ENCODE measurements around the gene DHX57.

GRCh38 chr2:38776531-38776930, 99.2 kb downstream of the DHX57 start:
- TF ChIP-seq POLR2AphosphoS5 (IDR thresholded peaks at IDR 0.05; ENCODE audit: low read depth, low read length), result no peak
- no peak for TF ChIP-seq REST (IDR thresholded peaks at IDR 0.05; ENCODE audit: insufficient read depth in 1 of 2, low read depth in 2 of 2, low read length in 2 of 2)
- TF ChIP-seq TAF1 (IDR thresholded peaks at IDR 0.05; ENCODE audit: borderline replicate concordance, insufficient read depth, low read length), result no peak
- TF ChIP-seq SIN3A (IDR thresholded peaks at IDR 0.05; ENCODE audit: borderline replicate concordance, insufficient read depth, low read length), result no peak
- no peak for TF ChIP-seq FOXP2 (optimal IDR thresholded peaks at IDR 0.05; ENCODE audit: borderline replicate concordance, extremely low read depth, extremely low read length, insufficient read depth)
